Gastrocnemius medialis (tissue), 4 donors: ENCODE results near the gene BCL11B.

Experiments
- POLR2A ChIP-seq, 2 donors: fragments of 450-650 bp; IDR thresholded peaks; one replicate each; pipeline ENCODE4 v1.6.1; 2017; ENCODE audit warnings: antibody characterized with exemption in 2 of 2, mild to moderate bottlenecking in 2 of 2, moderate library complexity in 2 of 2
- TF ChIP-seq, protein P1 (sequence below), 5 experiments: fragments of 450-650 bp in 3 of 5; fragments of 200-600 bp in 2 of 5; sonication (generic) in 2 of 5; IDR thresholded peaks in 4 of 5; conservative IDR thresholded peaks in 1 of 5; 1 replicate in 4 of 5; 2 replicates in 1 of 5; pipeline ENCODE4 v1.5.1; 2016 to 2019; ENCODE audit warnings: antibody characterized with exemption in 5 of 5, mild to moderate bottlenecking in 3 of 5, moderate library complexity in 3 of 5

DNA sequence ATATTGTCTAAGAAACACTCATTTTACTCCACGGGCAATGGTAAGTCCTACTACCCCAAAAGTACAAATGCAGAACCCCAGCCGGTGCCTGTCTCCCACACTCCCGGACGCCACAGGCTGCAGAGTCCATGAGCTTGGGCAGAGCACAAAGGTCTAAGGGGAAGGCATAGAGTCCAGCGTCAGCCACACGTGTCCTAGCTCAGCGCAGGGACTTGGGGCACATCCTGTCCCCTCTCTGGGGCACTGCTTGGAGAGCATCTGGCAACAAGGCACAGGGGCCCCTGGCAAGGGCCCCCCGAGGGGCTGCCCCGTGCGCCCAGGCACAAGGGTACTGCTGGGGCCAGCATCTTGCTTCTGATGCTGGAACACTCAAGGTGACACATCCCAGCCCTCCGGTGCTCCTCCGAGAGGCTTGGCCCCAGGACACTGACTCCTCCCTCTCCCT is 58.4 kb downstream of the BCL11B start:
- TF ChIP-seq POLR2A (IDR thresholded peaks at IDR 0.05): no peak
- TF ChIP-seq, protein P1, sequence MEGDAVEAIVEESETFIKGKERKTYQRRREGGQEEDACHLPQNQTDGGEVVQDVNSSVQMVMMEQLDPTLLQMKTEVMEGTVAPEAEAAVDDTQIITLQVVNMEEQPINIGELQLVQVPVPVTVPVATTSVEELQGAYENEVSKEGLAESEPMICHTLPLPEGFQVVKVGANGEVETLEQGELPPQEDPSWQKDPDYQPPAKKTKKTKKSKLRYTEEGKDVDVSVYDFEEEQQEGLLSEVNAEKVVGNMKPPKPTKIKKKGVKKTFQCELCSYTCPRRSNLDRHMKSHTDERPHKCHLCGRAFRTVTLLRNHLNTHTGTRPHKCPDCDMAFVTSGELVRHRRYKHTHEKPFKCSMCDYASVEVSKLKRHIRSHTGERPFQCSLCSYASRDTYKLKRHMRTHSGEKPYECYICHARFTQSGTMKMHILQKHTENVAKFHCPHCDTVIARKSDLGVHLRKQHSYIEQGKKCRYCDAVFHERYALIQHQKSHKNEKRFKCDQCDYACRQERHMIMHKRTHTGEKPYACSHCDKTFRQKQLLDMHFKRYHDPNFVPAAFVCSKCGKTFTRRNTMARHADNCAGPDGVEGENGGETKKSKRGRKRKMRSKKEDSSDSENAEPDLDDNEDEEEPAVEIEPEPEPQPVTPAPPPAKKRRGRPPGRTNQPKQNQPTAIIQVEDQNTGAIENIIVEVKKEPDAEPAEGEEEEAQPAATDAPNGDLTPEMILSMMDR (IDR thresholded peaks at IDR 0.05 in 4 of 5, conservative IDR thresholded peaks at IDR 0.05 in 1 of 5): no peak
